ENCODE data around the gene IRX3. TPM values are rescaled to one million over a fixed set of nuclear protein-coding genes. Genes with fewer than 3 reads are reported as not detected.

The IRX3 gene
- total and polyA plus RNA-seq, 10 of the 15 experiments (the other 5 are each of a cell fraction or from before 2014, with no cell fraction given), result 0.05 TPM; not detected in 9

GRCh38 chr16:54291656-54292487 lies 5.3 kb upstream of the IRX3 start (continued):
- TF ChIP-seq NFXL1 (IDR thresholded peaks at IDR 0.05; ENCODE audit: borderline replicate concordance), result no peak

- ChIA-PET CTCF (no interaction called here), POLR2A (no interaction called here), SMC1A (ENCODE audit: uncharacterized antibody, unreplicated experiment) (no interaction called here), RAD21 (ENCODE audit: unreplicated experiment) (no interaction called here)
- Histone ChIP-seq H3K9me3 (replicated peaks; ENCODE audit: control insufficient read depth, insufficient read depth, low read length) (no peaks in the 10 kb centered on the region; the same call in 2 of the 3 replicates), H3K36me3 (ENCODE audit: control insufficient read depth in 2 of 2, insufficient read depth in 2 of 2, low read length in 1 of 2) (no peaks in the 10 kb centered on the region), H3K9ac (ENCODE audit: control insufficient read depth, insufficient read depth, low read length) (no peak overlapping the region), H4K20me1 (ENCODE audit: control insufficient read depth, insufficient read depth) (no peaks in the 10 kb centered on the region), H3K4me3 (no peak overlapping the region), H3K27ac (ENCODE audit: control insufficient read depth, insufficient read depth) (no peak overlapping the region), H3K27me3 (replicated peaks in 1 of 2; ENCODE audit: control insufficient read depth in 2 of 2, insufficient read depth in 2 of 2, low read length in 1 of 2) (peaks cover 0 to 4% of the 10 kb centered on the region in 2 experiments), H3K4me1 (ENCODE audit: control insufficient read depth, insufficient read depth, low read length) (no peaks in the 10 kb centered on the region), H3K79me2 (ENCODE audit: control insufficient read depth, insufficient read depth, low read length) (no peaks in the 10 kb centered on the region), H2AFZ (ENCODE audit: control insufficient read depth, low read depth, low read length) (no peak overlapping the region), H3K4me2 (ENCODE audit: control insufficient read depth, insufficient read depth) (no peak overlapping the region)
- in situ Hi-C loops (cut with MboI) (no loop called here), intact Hi-C loops (cut with micrococcal nuclease; ENCODE audit: unreplicated experiment) (no loop called here)
- DNase-seq (ENCODE audit: low read depth, low spot score) (no peak), FAIRE-seq (no peak), ATAC-seq (no peak)
- 48% methylated on average over 39 of the region's 46 CpGs for WGBS (ENCODE audit: insufficient coverage, insufficient replicate concordance, low lambda C conversion rate, missing lambda C conversion rate)
- no TSS peak for BruUV-seq (replicated peaks)
- no peak for TF ChIP-seq CUX1 (IDR thresholded peaks at IDR 0.05; ENCODE audit: insufficient replicate concordance, low read depth, low read length)
- TF ChIP-seq ZNF274 (IDR thresholded peaks at IDR 0.05; ENCODE audit: insufficient read depth, insufficient read length), result no peak
- TF ChIP-seq CBFB (IDR thresholded peaks at IDR 0.05; ENCODE audit: low read depth), result no peak
- TF ChIP-seq SUZ12 (IDR thresholded peaks at IDR 0.05; ENCODE audit: unreplicated experiment), result no peak
- no peak for TF ChIP-seq HCFC1 (IDR thresholded peaks at IDR 0.05; ENCODE audit: low read length)
- TF ChIP-seq LARP7 (IDR thresholded peaks at IDR 0.05), result no peak
- no peak for TF ChIP-seq NR2F1 (conservative IDR thresholded peaks at IDR 0.05)
- TF ChIP-seq USF1 (IDR thresholded peaks at IDR 0.05; ENCODE audit: borderline replicate concordance, extremely low read length, insufficient read depth, low read depth, low read length), result no peak
- TF ChIP-seq SKIL (IDR thresholded peaks at IDR 0.05; ENCODE audit: low read depth, poor library complexity, severe bottlenecking), result no peak
Measured at GRCh38 chr16:54290833-54291655, 4.5 kb upstream of the IRX3 start.

Measured in GM12878 (cell line).